Thymus (tissue), 11 donors: Measurements from ENCODE around the gene VILL. TPM values are rescaled to one million over a fixed set of nuclear protein-coding genes. Genes with fewer than 3 reads are reported as not detected.
A peak's percentile ranks its signal among the peaks of the same experiment; 100 is the strongest.
"Not testable (repeated sequence)": the region's sequence is repeated elsewhere in the genome, so short reads cannot be mapped to it uniquely, and the experiment has no call there.

Experiments
- DNase-seq, 9 donors: peaks; one replicate each; pipeline ENCODE4 v3.0.0-alpha.2; 2013; ENCODE audit warnings: low spot score in 9 of 9, low read depth in 6 of 9, missing footprints in 1 of 9
- H3K27ac ChIP-seq, 2 donors: one replicate each; pipeline ENCODE4 v1.5.1; 2013; ENCODE audit warnings: control low read depth in 1 of 2, low read depth in 1 of 2, low read length in 1 of 2, mild to moderate bottlenecking in 1 of 2, moderate library complexity in 1 of 2
- H3K27me3 ChIP-seq, 2 donors: one replicate each; pipeline ENCODE4 v1.5.1; 2013; ENCODE audit warnings: low read length in 1 of 2; ENCODE audit not compliant: control insufficient read depth in 2 of 2, insufficient read depth in 1 of 2
- H3K36me3 ChIP-seq, 2 donors: one replicate each; pipeline ENCODE4 v1.5.1; 2013; ENCODE audit warnings: low read length in 1 of 2, mild to moderate bottlenecking in 1 of 2, moderate library complexity in 1 of 2; ENCODE audit not compliant: control insufficient read depth in 2 of 2, insufficient read depth in 2 of 2
- H3K4me1 ChIP-seq, 2 donors: one replicate each; pipeline ENCODE4 v1.5.1; 2013; ENCODE audit warnings: low read length in 2 of 2; ENCODE audit not compliant: control insufficient read depth in 2 of 2, insufficient read depth in 2 of 2
- H3K4me3 ChIP-seq, 2 donors: one replicate each; pipeline ENCODE4 v1.5.1; 2013; ENCODE audit warnings: low read length in 2 of 2, control low read depth in 1 of 2, mild to moderate bottlenecking in 1 of 2
- H3K9me3 ChIP-seq, 2 donors: one replicate each; pipeline ENCODE4 v1.5.1; 2013; ENCODE audit warnings: low read length in 1 of 2, mild to moderate bottlenecking in 1 of 2; ENCODE audit not compliant: control insufficient read depth in 2 of 2, insufficient read depth in 1 of 2
- WGBS: extraction: QIAGEN DNeasy Blood & Tissue Kit; methylation state at CpG from one replicate; pipeline ENCODE4 v1.1.7; 2013; 5-methylcytosine and 5-hydroxymethylcytosine counted together
- polyA plus RNA-seq: library from polyadenylated mRNA; stranded (reverse); fragments of 200-250 nt; gene quantifications from one replicate; pipeline ENCODE4 v1.2.3, GENCODE V29; 2013
- total RNA-seq: library from RNA; stranded (reverse); fragments of 120-200 nt; gene quantifications from one replicate; pipeline ENCODE4 v1.2.4, GENCODE V29; 2013
- donor health status: healthy.

Gene VILL
- total and polyA plus RNA-seq, 2 donors: 13.0 to 24.5 TPM

- H3K36me3 ChIP-seq: no peaks in the 10 kb centered on the region
Measured at GRCh38 chr3:38032328-38032865, 41.8 kb downstream of the VILL start.

GRCh38 chr3:38033586-38033985 is 43.0 kb downstream of the VILL start:
- H3K9me3 ChIP-seq, H3K4me3 ChIP-seq, DNase-seq, H3K36me3 ChIP-seq, H3K27ac ChIP-seq: not testable (repeated sequence)
- 96% methylated on average over 7 of the region's 7 CpGs for WGBS
- peaks cover 24 to 44% of the 10 kb centered on the region in 2 donors for H3K27me3 ChIP-seq
- peaks cover 4 to 10% of the 10 kb centered on the region in 2 donors for H3K4me1 ChIP-seq

More at GRCh38 chr3:38032328-38032865, 41.8 kb downstream of the VILL start:
- Histone ChIP-seq H3K9me3 (peaks cover 0 to 9% of the 10 kb centered on the region in 2 donors), H3K27me3 (peaks cover 31 to 55% of the 10 kb centered on the region in 2 donors), H3K4me1 (peaks cover 4 to 10% of the 10 kb centered on the region in 2 donors), H3K4me3 (no peak overlapping the region), H3K27ac (no peak overlapping the region)
- no peak for DNase-seq
- 96% methylated on average over 1 of the region's 1 CpG for WGBS

GRCh38 chr3:38034335-38034734 is 43.7 kb downstream of the VILL start:
- not testable (repeated sequence) for H3K4me3 ChIP-seq, DNase-seq, H3K36me3 ChIP-seq, H3K27ac ChIP-seq, H3K9me3 ChIP-seq
- Histone ChIP-seq H3K27me3 (peaks cover 19 to 40% of the 10 kb centered on the region in 2 donors), H3K4me1 (peaks cover 4 to 11% of the 10 kb centered on the region in 2 donors)
- 95% methylated on average over 9 of the region's 9 CpGs for WGBS

DNA sequence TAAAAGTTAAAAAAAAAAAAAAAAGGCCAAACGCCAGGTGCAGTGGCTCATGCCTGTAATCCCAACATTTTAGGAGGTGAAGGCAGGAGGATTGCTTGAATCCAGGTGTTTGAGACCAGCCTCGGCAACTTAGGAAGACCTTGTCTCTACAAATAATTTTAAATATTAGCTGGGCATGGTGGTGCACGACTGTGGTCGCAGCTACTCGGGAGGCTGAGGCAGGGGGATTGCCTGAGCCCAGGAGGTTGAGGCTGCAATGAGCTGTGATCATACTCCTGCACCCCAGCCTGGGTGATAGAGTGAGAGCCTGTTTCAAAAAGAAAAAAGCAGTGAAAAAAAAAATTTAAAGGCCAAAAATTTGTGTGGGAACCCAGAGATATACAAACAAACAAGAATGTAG is 45.7 kb downstream of the VILL start:
- H3K27me3 ChIP-seq: peaks cover 7 to 40% of the 10 kb centered on the region in 2 donors
- H3K4me1 ChIP-seq: peaks cover 7 to 15% of the 10 kb centered on the region in 2 donors
- no peak for DNase-seq
- WGBS: 98% methylated on average over 5 of the region's 5 CpGs
- peaks cover 0 to 3% of the 10 kb centered on the region in 2 donors for H3K9me3 ChIP-seq
- no peak overlapping the region for H3K27ac ChIP-seq
- H3K36me3 ChIP-seq: no peaks in the 10 kb centered on the region
- no peak overlapping the region for H3K4me3 ChIP-seq

- H3K27ac ChIP-seq: no peak overlapping the region
- H3K9me3 ChIP-seq: peaks cover 0 to 3% of the 10 kb centered on the region in 2 donors
- H3K4me3 ChIP-seq: no peak overlapping the region
- peaks cover 7 to 15% of the 10 kb centered on the region in 2 donors for H3K4me1 ChIP-seq
- peaks cover 6 to 35% of the 10 kb centered on the region in 2 donors for H3K27me3 ChIP-seq
- H3K36me3 ChIP-seq: no peaks in the 10 kb centered on the region
- no peak for DNase-seq
- WGBS: 97% methylated on average over 3 of the region's 3 CpGs
Measured at GRCh38 chr3:38036906-38037305, 46.3 kb downstream of the VILL start.

DNA sequence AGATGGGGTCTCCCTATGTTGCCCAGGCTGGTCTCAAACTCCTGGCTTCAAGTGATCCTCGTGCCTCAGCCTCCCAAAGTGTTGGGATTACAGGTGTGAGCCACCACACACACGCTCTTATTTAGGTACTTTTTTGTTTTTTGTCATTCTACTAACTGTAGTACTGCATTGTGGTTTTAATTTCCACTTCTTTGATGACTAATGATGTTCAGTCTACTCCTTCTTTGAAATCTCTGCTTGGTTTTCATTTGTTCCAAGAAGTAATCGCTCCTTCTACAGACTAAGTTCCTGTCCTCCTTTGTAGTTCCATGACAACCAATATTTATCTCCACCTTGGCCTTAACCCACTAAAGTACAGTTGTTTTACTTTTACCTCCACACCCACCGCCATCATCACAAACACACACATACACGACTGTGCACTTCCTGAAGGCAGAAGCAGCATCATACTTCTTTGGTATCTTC is 47.9 kb downstream of the VILL start:
- peak overlapping the region in 1 of 2 donors; percentile 52 for H3K4me3 ChIP-seq
- no peak for DNase-seq
- 78% methylated on average over 5 of the region's 5 CpGs for WGBS

DNA sequence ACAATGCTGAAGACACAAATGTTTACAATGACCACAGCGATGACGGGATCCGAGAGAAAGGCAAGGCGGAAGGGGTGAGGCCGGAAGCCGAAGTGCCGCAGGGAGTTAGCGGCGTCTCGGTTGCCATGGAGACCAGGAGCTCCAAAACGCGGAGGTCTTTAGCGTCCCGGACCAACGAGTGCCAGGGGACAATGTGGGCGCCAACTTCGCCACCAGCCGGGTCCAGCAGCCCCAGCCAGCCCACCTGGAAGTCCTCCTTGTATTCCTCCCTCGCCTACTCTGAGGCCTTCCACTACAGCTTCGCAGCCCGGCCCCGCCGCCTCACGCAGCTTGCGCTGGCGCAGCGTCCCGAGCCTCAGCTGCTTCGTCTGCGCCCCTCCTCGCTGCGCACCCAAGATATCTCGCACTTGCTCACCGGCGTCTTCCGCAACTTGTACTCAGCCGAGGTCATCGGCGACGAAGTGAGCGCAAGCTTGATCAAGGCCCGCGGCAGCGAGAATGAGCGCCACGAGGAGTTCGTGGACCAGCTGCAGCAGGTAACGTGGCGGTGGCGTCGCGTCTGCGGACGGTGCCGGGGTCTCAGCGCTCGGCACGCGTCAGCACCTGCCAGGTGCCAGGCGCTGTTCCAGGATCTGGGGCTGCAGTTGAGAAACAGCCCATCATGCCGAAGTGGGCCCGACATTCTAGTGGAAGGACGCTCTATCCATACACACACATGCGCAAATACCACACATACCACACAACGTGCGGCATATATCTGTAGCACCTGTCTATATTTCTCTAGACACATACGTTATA is 48.7 kb downstream of the VILL start, which contains the start of gene DLEC1:
DLEC1 (plus strand) TSS at position 108 of the 798 bp plus-strand sequence; CDS start at position 126, 18 bp downstream.
- DNase-seq: peak; percentile 71 to 91 (median 78)

More for the DNA sequence above, 47.9 kb downstream of the VILL start:
- Histone ChIP-seq H3K4me1 (peaks cover 7 to 15% of the 10 kb centered on the region in 2 donors), H3K27me3 (peaks cover 6 to 27% of the 10 kb centered on the region in 2 donors), H3K27ac (peak overlapping the region in 1 of 2 donors; percentile 37), H3K36me3 (no peaks in the 10 kb centered on the region), H3K9me3 (peaks cover 0 to 3% of the 10 kb centered on the region in 2 donors)

DNA sequence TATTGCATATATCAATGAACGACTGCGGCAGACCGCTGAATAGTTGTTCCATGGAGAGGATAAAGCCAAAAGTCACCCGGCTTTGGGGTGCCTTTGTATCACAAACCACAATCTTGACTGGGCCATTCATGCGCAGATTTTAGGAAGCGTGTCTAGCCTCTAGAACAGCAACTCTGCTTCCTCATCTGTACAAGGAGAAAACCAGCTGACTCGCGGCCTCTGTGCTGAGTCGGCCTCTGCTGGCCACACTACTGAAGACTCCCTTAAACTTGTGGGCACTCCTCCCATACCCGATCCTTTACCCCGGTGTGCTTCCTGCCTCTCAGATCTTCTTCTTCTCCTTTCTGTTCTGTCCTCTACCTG is 49.3 kb downstream of the VILL start:
- no peak overlapping the region for H3K27ac ChIP-seq
- H3K4me1 ChIP-seq: peaks cover 7 to 15% of the 10 kb centered on the region in 2 donors
- H3K4me3 ChIP-seq: peak overlapping the region; percentile 52 to 54
- peaks cover 6 to 27% of the 10 kb centered on the region in 2 donors for H3K27me3 ChIP-seq
- peak in 1 of 9 donors; percentile 47 for DNase-seq
- H3K9me3 ChIP-seq: peaks cover 0 to 3% of the 10 kb centered on the region in 2 donors
- no peaks in the 10 kb centered on the region for H3K36me3 ChIP-seq
- WGBS: 6% methylated on average over 11 of the region's 11 CpGs

More for the DNA sequence above, 48.7 kb downstream of the VILL start, which contains the start of gene DLEC1:
- Histone ChIP-seq H3K36me3 (no peaks in the 10 kb centered on the region), H3K9me3 (peaks cover 0 to 3% of the 10 kb centered on the region in 2 donors), H3K4me3 (peak within 1 kb of the TSS; percentile 52 to 54), H3K4me1 (peaks cover 7 to 15% of the 10 kb centered on the region in 2 donors), H3K27ac (peak within 1 kb of the TSS in 1 of 2 donors; percentile 37), H3K27me3 (peaks cover 6 to 27% of the 10 kb centered on the region in 2 donors)
- WGBS: under 1% methylated on average over 67 of the region's 67 CpGs

GRCh38 chr3:38040401-38040800 is 49.8 kb downstream of the VILL start:
- no peaks in the 10 kb centered on the region for H3K36me3 ChIP-seq
- WGBS: 83% methylated on average over 5 of the region's 5 CpGs
- H3K4me3 ChIP-seq: no peak overlapping the region
- peaks cover 6 to 27% of the 10 kb centered on the region in 2 donors for H3K27me3 ChIP-seq
- no peak overlapping the region for H3K27ac ChIP-seq
- peaks cover 7 to 15% of the 10 kb centered on the region in 2 donors for H3K4me1 ChIP-seq
- no peak for DNase-seq
- H3K9me3 ChIP-seq: peaks cover 0 to 3% of the 10 kb centered on the region in 2 donors
